GM12872 (cell line): ENCODE results near the gene TLE3.

ENCODE experiments used
- TF ChIP-seq, protein P1 (sequence below): IDR thresholded peaks from 3 replicates; pipeline ENCODE4 v1.5.1; 2011; ENCODE audit warnings: low read depth, mild to moderate bottlenecking, low read length, moderate library complexity; ENCODE audit not compliant: insufficient read depth

TLE3 gene

DNA sequence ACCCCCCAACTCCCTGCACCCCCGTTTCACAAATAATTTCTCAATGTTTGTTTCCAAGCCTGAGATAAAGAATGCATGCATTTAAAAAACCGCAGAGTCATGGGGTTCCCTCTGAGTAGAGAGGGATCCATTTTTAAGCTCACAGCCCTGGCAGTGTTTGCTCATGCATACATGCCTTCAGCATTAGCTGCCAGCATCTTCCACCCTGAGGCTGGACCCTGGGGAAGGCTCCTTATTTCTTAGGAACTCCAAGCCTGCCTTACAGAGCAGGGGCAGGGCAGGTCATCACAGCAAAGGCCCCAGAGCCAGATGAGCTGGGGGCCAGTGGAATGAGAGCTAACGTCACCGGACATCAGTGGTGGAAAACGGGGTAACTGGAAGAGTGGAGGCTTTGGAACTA lies 31.3 kb downstream of the TLE3 start:
- TF ChIP-seq, protein P1, sequence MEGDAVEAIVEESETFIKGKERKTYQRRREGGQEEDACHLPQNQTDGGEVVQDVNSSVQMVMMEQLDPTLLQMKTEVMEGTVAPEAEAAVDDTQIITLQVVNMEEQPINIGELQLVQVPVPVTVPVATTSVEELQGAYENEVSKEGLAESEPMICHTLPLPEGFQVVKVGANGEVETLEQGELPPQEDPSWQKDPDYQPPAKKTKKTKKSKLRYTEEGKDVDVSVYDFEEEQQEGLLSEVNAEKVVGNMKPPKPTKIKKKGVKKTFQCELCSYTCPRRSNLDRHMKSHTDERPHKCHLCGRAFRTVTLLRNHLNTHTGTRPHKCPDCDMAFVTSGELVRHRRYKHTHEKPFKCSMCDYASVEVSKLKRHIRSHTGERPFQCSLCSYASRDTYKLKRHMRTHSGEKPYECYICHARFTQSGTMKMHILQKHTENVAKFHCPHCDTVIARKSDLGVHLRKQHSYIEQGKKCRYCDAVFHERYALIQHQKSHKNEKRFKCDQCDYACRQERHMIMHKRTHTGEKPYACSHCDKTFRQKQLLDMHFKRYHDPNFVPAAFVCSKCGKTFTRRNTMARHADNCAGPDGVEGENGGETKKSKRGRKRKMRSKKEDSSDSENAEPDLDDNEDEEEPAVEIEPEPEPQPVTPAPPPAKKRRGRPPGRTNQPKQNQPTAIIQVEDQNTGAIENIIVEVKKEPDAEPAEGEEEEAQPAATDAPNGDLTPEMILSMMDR, result no peak

DNA sequence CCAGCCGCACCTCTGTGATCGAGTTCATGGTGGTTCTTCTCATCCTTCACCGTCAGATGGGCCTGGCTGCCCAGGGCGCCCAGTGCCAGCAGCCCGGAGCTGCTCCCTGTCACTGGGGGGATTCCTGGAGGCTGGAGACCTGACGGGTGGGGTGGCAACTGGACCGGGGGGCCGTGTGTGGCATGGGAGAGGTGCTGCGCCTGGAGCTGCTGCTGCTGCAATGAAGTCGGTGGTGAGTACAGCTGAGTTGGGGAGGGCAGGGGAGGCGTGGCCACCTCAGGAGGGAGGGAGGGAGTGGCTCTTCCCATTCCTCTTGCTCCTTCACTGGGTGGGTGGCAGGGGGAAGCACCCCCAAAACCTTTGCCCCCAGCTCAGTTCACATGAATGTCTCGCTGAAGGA lies 31.7 kb downstream of the TLE3 start:
- TF ChIP-seq, protein P1, result no peak

DNA sequence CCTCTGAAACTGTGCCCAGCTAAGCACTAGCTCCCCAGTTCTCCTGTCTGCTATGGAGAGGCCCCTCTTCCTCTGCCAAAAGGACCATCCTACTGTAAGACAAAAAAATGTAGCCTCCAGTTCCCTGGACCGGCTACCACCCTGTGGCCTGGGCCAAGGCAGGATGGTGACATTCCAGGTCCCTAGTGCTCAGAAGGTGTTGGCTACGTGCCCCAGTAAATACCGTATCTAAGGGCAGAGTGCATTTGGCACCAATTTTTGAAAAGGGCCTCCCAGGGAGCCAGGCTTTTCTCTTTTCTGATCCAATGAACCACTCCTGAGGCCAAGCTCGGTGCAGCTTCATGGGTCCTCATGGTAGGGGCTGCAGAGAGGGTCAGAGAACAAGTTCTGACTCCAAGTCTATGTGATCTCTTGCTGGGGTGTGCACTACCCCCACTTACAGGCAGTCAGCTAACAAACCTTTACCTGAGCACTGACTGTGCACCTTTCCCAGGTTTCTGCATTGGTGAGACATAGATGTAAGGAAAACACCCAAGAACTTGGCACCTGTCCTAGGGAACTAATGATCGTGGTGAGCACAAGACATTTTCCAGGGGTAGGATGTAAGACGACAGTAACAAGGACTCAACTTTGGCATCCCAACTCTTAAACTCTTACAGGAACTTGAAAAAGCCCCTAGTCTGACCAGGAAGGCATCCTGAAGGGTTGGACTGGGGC lies 32.6 kb downstream of the TLE3 start:
- TF ChIP-seq, protein P1, result no peak

DNA sequence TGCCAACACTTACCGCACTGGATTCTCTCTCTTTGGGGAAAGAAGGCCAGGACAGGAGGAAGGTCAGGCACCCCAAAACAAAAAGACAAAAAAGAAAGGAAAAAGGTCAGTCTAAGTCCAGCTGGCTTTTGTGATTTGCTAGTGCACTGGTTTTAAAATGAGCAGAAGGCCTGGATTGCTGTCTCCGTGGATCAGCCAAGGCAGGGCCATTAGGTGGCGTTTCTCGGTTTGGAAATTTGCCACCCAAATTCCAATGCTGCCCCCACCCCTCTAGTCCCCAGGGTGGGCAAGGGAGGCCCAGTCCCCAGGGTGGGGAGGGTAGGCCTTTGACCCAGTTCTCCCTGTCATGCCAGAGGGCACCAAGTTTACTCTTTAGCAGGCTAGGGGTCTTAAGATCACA lies 33.3 kb downstream of the TLE3 start:
- TF ChIP-seq, protein P1, result no peak

DNA sequence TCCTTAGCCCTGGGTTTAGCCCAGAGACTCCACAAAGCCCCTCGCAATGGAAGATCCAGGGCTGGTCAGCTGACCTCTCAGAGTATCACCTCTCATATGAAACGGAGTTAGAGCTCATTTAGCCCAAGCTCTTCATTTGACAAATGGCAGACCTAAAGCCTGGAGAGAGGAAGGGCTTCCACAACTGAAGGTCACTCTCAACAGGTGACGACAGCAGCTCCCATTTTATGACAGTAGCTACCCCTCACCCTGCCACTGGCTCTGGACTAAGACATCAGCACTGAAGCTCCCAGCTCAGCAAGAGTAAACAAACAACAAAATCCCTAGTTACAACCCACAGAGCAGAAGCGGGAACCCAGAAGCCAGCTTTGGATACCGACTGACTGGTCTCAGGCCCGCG lies 33.7 kb downstream of the TLE3 start:
- TF ChIP-seq, protein P1, result no peak

DNA sequence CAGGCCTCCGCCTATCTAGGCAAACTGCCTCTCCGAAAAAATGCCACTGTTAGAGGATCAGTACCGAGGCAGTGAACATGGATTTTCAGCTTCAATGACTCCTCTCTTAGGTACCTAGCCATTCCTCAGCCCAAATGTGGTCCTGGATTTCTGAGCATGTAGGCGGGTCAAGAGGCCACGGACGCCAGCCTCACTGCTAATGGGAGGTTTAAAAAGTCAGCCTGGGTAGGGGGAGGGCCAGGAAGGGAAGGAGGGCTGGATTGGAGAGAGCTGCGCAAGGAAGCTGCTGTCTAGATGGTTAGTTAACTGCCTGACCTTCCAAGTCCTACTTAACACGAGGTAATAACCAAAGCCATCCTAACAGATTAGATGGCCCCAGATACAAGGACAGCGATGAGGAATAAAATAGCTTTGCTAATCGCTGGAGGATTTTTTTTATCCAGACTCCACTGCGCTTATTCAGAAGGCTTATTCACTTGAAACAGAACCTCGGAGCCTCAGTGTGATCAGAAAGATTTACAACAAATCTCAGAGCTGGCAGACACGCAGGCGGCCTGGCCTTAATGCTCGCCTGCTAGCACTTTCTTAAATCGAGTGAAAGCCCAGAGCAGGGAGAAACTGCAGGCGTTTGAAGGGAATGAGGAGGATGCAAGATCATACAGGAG lies 34.3 kb downstream of the TLE3 start:
- TF ChIP-seq, protein P1, result no peak

DNA sequence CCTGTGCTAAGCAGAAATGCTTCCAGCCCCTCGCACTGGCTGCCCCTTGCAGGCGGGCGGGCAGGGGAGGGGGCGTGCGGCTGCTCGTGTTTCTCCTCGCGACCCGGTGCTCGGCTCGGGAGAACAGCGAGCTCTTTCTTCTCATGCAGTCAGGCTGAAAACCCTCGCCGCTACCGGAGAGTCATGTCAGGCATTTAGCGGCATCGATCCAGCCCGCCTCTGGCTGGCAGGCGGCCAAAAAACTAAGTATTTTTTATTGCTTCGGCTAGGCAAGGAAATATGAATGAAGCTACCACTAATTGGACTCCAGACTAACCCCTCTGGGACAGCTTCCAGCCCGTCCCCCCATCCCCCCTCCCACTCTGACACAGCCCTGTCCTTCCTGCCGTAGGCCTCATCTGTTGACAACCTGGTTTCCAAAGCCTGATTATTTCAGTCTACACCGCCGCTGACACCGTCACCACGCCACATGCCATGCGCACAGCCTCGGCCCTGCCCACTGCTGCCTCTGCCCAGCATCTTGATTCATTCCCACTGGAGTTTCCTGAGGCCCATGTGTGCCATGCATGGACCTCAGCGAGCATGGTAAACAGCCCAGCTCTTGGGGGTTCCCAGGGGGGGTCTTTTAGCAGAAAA lies 35.3 kb downstream of the TLE3 start:
- TF ChIP-seq, protein P1, result no peak
